ENCODE results near the gene FCGR2B. TPM values are rescaled to one million over a fixed set of nuclear protein-coding genes. Genes with fewer than 3 reads are reported as not detected.
"Not testable (repeated sequence)": the region's sequence is repeated elsewhere in the genome, so short reads cannot be mapped to it uniquely, and the experiment has no call there.

The FCGR2B gene
- total RNA-seq, 6 experiments from 2014 or later, result not detected

DNA sequence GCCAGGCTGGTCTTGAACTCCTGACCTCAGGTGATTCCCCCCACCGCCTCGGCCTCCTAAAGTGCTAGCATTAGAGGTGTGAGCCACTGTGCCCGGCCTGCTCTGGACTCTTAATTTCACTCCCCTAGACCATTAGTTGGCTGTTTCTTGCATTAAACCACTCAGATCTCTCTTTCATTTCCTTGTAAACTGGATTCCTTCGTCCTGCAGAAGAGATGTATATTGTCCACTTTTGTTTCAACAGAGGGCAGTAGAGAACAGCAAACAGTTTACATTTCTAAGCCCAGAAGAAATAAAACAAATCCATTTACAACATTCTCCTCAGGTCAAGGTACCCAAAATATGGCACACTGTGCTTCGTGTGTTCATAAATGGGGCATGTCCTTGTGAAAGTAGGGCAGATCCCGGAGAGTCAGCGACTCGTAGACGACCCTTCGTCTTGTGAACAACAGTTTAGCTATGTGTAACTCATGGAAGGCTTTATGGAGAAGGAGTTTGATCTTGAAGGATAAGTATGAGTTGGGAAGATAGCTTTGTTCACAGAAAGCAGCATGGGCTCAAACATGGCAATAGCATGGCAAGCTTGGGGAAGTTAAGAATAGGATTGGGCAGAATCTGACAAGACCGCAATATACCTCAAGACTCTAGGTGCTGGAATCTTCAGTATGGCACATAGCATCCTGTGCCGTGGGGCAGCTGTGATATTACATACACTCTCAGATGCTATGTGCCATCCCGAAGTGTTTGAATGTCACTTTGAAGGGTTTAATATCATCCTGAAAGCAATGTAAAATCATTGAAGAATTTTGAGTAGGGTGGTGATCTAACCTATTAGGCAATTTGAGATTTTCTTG is 15.2 kb upstream of the FCGR2B start:
- not testable (repeated sequence) for H3K27ac Mint-ChIP-seq; H3K4me3 Mint-ChIP-seq; H3K9me3 Mint-ChIP-seq; H3K4me1 Mint-ChIP-seq (ENCODE audit: low read depth); H3K27me3 Mint-ChIP-seq (ENCODE audit: insufficient read depth); H3K36me3 Mint-ChIP-seq (ENCODE audit: low read depth)
- TF ChIP-seq, protein P1, sequence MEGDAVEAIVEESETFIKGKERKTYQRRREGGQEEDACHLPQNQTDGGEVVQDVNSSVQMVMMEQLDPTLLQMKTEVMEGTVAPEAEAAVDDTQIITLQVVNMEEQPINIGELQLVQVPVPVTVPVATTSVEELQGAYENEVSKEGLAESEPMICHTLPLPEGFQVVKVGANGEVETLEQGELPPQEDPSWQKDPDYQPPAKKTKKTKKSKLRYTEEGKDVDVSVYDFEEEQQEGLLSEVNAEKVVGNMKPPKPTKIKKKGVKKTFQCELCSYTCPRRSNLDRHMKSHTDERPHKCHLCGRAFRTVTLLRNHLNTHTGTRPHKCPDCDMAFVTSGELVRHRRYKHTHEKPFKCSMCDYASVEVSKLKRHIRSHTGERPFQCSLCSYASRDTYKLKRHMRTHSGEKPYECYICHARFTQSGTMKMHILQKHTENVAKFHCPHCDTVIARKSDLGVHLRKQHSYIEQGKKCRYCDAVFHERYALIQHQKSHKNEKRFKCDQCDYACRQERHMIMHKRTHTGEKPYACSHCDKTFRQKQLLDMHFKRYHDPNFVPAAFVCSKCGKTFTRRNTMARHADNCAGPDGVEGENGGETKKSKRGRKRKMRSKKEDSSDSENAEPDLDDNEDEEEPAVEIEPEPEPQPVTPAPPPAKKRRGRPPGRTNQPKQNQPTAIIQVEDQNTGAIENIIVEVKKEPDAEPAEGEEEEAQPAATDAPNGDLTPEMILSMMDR (IDR thresholded peaks at IDR 0.05), result peak; percentile 81
- DNase-seq, result peak; percentile 46

DNA sequence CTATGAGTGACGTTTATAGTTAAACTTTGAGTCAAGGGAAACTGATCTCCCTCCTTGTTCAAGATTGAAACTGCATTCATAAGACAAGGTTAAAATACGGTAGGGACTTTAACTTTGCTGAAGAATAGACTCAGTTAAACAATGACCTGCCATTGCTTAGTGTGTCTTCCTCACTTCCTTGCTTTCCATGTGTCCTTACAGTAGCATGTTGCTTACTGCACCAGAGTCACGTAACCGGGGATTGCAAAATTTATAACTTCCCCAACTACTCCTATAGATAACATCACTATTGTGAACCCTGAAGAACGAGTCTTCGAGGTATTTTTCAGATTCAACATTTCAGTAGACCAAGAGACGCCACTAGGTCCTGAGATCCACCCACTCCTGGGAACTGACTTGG is 9.4 kb upstream of the FCGR2B start:
- H3K4me1 Mint-ChIP-seq (ENCODE audit: low read depth); H3K27ac Mint-ChIP-seq; H3K27me3 Mint-ChIP-seq (ENCODE audit: insufficient read depth); DNase-seq; H3K4me3 Mint-ChIP-seq; H3K36me3 Mint-ChIP-seq (ENCODE audit: low read depth); H3K9me3 Mint-ChIP-seq: not testable (repeated sequence)

DNA sequence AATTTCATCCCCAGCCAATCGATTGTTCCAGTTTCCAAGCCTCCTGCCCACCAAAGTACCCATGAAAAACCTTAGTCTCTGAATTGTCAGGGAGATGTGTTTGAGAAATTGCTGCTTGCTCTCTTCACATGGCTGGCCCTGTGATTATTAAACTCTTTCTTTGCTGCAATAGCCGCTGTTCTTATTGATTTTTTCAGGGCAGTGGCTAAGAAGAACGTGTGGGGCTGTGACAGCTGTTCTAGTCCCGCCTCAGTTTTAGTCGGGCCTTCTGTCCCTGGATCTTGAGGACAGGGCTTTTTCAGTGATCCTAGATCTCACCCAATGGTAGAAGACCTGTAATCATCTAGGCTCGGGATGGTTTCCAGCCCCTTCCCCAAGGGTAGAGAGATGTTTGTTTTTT is 9.0 kb upstream of the FCGR2B start:
- H3K4me1 Mint-ChIP-seq (ENCODE audit: low read depth); H3K36me3 Mint-ChIP-seq (ENCODE audit: low read depth); H3K9me3 Mint-ChIP-seq; H3K27ac Mint-ChIP-seq; H3K27me3 Mint-ChIP-seq (ENCODE audit: insufficient read depth); H3K4me3 Mint-ChIP-seq; DNase-seq: not testable (repeated sequence)

DNA sequence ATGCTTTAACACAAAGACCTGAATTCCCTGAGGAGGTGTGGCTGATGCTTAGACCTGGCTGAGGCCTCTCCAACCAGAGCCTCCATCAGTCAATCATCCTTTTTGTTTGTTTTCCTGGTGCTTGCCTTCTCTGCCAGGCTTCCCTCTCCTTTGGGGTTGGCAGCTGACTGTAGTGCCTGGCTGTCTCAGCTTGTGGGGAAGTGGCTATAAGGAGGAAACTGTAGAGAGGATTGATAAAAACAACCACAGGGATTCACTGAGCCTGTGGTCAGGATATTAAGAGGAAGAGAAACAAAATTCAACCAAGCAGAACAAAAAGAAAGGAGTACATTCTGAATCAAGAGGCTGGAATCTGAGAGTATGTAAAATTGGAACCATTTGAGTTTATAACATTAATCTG is 4.4 kb upstream of the FCGR2B start:
- H3K9me3 Mint-ChIP-seq; H3K27ac Mint-ChIP-seq; H3K4me3 Mint-ChIP-seq; H3K36me3 Mint-ChIP-seq (ENCODE audit: low read depth); H3K4me1 Mint-ChIP-seq (ENCODE audit: low read depth); DNase-seq; H3K27me3 Mint-ChIP-seq (ENCODE audit: insufficient read depth): not testable (repeated sequence)

DNA sequence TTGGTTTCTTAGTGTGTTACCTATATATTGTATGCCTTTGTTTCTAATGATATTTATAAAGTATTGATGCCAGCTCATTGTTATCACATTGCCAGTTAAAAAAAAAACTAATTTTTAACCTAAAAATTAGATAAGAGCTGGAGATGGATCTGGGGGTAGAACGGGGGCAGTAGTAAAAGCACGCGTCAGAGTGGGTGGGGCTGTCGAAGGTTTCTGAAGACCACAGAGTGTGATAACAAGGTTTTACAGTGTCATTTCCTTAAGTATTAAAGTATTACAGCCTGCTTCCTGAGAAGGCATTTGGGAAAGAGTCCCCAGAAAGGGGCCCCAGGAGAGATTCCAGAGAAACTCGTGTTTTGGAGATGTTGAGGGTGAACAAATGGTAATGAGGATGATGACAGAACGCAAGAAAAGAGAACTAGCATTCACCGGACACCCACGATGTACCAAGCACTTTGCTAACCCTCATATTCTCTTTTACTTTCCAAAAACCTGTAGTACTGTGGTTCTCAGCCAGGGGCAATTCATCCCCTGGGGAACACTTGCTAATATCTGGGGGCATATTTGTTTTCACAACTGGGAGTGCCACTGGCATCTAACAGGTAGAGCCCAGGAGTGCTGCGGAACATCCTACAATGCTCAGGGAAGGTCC is 1.2 kb upstream of the FCGR2B start:
- not testable (repeated sequence) for H3K9me3 Mint-ChIP-seq; DNase-seq; H3K36me3 Mint-ChIP-seq (ENCODE audit: low read depth); H3K27me3 Mint-ChIP-seq (ENCODE audit: insufficient read depth); H3K4me3 Mint-ChIP-seq; H3K4me1 Mint-ChIP-seq (ENCODE audit: low read depth); H3K27ac Mint-ChIP-seq

DNA sequence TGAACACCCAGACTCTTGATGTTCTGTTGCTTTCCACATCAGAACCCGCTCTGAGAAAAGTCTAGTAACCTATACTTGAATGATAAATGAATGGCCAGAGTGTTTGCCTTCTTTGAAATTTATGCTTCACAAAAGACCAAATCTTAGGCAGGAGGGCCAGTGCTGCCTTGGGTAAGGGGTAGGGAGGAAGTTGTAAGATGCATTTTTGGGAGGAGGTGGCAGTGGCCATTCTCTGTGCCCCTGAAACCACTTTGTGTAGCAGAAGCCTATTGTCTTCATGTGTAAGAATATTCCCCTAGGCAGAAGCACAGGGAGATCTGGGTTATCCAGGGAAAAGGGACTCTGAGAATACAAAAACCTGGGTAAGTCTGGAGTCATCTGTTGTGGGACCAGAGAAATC is 626 bp downstream of the FCGR2B start:
- H3K36me3 Mint-ChIP-seq (ENCODE audit: low read depth); H3K27me3 Mint-ChIP-seq (ENCODE audit: insufficient read depth); H3K9me3 Mint-ChIP-seq; DNase-seq; H3K27ac Mint-ChIP-seq; H3K4me3 Mint-ChIP-seq; H3K4me1 Mint-ChIP-seq (ENCODE audit: low read depth): not testable (repeated sequence)

GRCh38 chr1:161664689-161665088 is 1.7 kb downstream of the FCGR2B start:
- not testable (repeated sequence) for H3K9me3 Mint-ChIP-seq; DNase-seq; H3K36me3 Mint-ChIP-seq (ENCODE audit: low read depth); H3K27me3 Mint-ChIP-seq (ENCODE audit: insufficient read depth); H3K27ac Mint-ChIP-seq; H3K4me1 Mint-ChIP-seq (ENCODE audit: low read depth); H3K4me3 Mint-ChIP-seq

DNA sequence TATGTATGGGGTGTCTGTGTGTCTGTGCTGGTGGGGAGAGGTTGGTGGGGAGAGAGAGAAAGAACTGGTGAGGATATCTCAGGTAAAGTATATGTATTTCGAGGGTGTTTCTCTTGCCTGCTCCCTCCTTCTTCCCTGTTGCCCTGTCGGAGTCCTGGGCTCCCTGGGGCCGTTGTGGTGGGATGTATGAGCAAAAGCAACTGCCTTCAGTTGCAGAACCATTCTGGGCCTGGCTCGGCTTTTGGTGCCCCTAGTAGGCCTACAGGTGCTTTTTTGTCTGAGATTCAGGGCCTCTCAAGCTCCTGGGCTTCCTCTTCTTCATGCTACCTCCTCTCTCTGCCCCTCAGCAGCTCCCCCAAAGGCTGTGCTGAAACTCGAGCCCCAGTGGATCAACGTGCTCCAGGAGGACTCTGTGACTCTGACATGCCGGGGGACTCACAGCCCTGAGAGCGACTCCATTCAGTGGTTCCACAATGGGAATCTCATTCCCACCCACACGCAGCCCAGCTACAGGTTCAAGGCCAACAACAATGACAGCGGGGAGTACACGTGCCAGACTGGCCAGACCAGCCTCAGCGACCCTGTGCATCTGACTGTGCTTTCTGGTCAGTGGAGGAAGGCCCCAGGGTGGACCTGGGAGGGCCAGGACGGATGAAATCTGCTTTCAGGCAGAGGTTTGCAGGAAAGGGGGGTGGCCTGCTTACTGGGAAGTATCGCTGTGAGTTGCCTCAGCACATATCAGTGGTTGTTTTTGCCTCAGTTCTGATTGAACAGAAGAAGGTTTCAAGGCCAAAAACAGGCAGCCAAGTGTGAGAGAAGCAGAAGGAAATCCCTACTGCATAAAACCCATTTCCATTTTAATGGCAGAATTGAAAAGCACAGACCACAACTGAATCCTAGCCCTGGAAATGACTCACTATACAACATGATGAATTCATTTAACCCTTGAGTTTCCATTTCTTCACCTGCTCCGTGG is 8.4 kb downstream of the FCGR2B start:
- not testable (repeated sequence) for H3K36me3 Mint-ChIP-seq (ENCODE audit: low read depth); H3K27me3 Mint-ChIP-seq (ENCODE audit: insufficient read depth); H3K4me3 Mint-ChIP-seq; H3K9me3 Mint-ChIP-seq; DNase-seq; H3K27ac Mint-ChIP-seq
- H3K4me1 Mint-ChIP-seq (ENCODE audit: low read depth), result peaks cover 15% of the 10 kb centered on the region

GRCh38 chr1:161673437-161673836 is 10.5 kb downstream of the FCGR2B start:
- H3K27ac Mint-ChIP-seq; H3K9me3 Mint-ChIP-seq; DNase-seq; H3K27me3 Mint-ChIP-seq (ENCODE audit: insufficient read depth); H3K36me3 Mint-ChIP-seq (ENCODE audit: low read depth); H3K4me3 Mint-ChIP-seq: not testable (repeated sequence)
- H3K4me1 Mint-ChIP-seq (ENCODE audit: low read depth), result peaks cover 15% of the 10 kb centered on the region

GRCh38 chr1:161674447-161674846 is 11.5 kb downstream of the FCGR2B start:
- H3K27ac Mint-ChIP-seq; H3K4me3 Mint-ChIP-seq; DNase-seq; H3K9me3 Mint-ChIP-seq; H3K27me3 Mint-ChIP-seq (ENCODE audit: insufficient read depth); H3K36me3 Mint-ChIP-seq (ENCODE audit: low read depth): not testable (repeated sequence)
- peaks cover 15% of the 10 kb centered on the region for H3K4me1 Mint-ChIP-seq (ENCODE audit: low read depth)

- H3K36me3 Mint-ChIP-seq (ENCODE audit: low read depth); H3K4me3 Mint-ChIP-seq; H3K27ac Mint-ChIP-seq; H3K9me3 Mint-ChIP-seq; DNase-seq; H3K27me3 Mint-ChIP-seq (ENCODE audit: insufficient read depth): not testable (repeated sequence)
- H3K4me1 Mint-ChIP-seq (ENCODE audit: low read depth), result peaks cover 15% of the 10 kb centered on the region
These were observed 12.0 kb downstream of the FCGR2B start for GRCh38 chr1:161674908-161675307.

Data from HFFc6 (cell line).